Calu3 (cell line): Measurements from ENCODE around the gene MCTS1. TPM values are rescaled to one million over a fixed set of nuclear protein-coding genes. Genes with fewer than 3 reads are reported as not detected.

ENCODE experiments used
- BruUV-seq: library from RNA; stranded (reverse); fragments of 400-500 nt; replicated peaks from 2 replicates; lab custom pipeline; 2021; lab: Mats Ljungman, UMichigan
- CTCF ChIA-PET: fragments of 300-600 bp; sonication (Branson Sonifier 250); formaldehyde crosslinking; loops from one replicate; lab custom pipeline; 2022; ENCODE audit warnings: antibody characterized with exemption; lab: Charles Lee
- DNase-seq: peaks from one replicate; pipeline ENCODE4 v3.0.0; 2022
- H3K27ac Mint-ChIP-seq: one replicate; pipeline ENCODE4 v1.8.0; 2022; ENCODE audit warnings: mixed read lengths; ENCODE audit not compliant: unreplicated experiment
- H3K27me3 Mint-ChIP-seq: one replicate; pipeline ENCODE4 v1.8.0; 2022; ENCODE audit warnings: mixed read lengths; ENCODE audit not compliant: unreplicated experiment
- H3K36me3 Mint-ChIP-seq: one replicate; pipeline ENCODE4 v1.8.0; 2022; ENCODE audit warnings: mild to moderate bottlenecking, moderate library complexity, mixed read lengths; ENCODE audit not compliant: insufficient read depth, unreplicated experiment
- H3K4me1 Mint-ChIP-seq: one replicate; pipeline ENCODE4 v1.8.0; 2022; ENCODE audit warnings: mild to moderate bottlenecking, low read depth, mixed read lengths; ENCODE audit not compliant: unreplicated experiment
- H3K4me3 Mint-ChIP-seq: one replicate; pipeline ENCODE4 v1.8.0; 2022; ENCODE audit warnings: mild to moderate bottlenecking, low read depth, moderate library complexity, mixed read lengths; ENCODE audit not compliant: unreplicated experiment
- H3K9me3 Mint-ChIP-seq: one replicate; pipeline ENCODE4 v1.8.0; 2022; ENCODE audit warnings: low read depth, mixed read lengths; ENCODE audit not compliant: unreplicated experiment
- intact Hi-C: fragments of 100-400 bp; cut with micrococcal nuclease; formaldehyde crosslinking; loops from one replicate; pipeline ENCODE4 v1.10.0; 2022; ENCODE audit not compliant: unreplicated experiment
- total RNA-seq: library from RNA; stranded (reverse); gene quantifications from 2 replicates; pipeline ENCODE4 v1.2.3, GENCODE V29; 2022
- TF ChIP-seq, protein P1 (sequence below): fragments of 200-600 bp; IDR thresholded peaks from one replicate; pipeline ENCODE4 v1.8.0; 2022; ENCODE audit warnings: antibody characterized with exemption; ENCODE audit not compliant: unreplicated experiment

Gene MCTS1
- total RNA-seq, 1 experiment from 2014 or later: 67.7 TPM

DNA sequence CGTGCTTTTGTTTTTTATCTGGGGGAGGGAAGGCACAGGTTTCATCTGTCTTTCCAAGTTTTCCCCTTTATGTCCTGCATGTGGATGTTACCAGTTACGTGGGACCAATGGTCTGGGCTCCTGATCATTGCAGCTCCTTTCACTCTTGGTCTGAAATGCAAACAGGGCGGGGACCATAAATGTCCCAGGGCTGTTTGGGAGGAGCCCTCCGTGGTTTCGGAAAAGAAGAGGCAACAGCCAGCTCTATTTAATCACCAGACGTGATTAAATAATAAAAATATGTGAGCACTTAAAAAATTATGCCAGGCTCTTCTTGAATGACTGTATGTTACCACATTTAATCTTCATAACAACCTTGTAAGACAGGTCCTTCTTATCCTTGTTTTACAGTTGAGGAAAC lies 56.7 kb downstream of the MCTS1 start:
- Mint-ChIP-seq H3K4me3 (no peak overlapping the region), H3K27ac (no peak overlapping the region), H3K9me3 (no peaks in the 10 kb centered on the region), H3K27me3 (no peaks in the 10 kb centered on the region), H3K4me1 (peaks cover 8% of the 10 kb centered on the region), H3K36me3 (no peaks in the 10 kb centered on the region)
- intact Hi-C loops: no loop called here
- no peak for DNase-seq
- CTCF ChIA-PET: interaction anchor here (0.6 kb wide), 1 partner anchor 654 kb away, joined by 3 read pairs; no protein-coding TSS in a partner anchor
- BruUV-seq: no TSS peak
- TF ChIP-seq, protein P1, sequence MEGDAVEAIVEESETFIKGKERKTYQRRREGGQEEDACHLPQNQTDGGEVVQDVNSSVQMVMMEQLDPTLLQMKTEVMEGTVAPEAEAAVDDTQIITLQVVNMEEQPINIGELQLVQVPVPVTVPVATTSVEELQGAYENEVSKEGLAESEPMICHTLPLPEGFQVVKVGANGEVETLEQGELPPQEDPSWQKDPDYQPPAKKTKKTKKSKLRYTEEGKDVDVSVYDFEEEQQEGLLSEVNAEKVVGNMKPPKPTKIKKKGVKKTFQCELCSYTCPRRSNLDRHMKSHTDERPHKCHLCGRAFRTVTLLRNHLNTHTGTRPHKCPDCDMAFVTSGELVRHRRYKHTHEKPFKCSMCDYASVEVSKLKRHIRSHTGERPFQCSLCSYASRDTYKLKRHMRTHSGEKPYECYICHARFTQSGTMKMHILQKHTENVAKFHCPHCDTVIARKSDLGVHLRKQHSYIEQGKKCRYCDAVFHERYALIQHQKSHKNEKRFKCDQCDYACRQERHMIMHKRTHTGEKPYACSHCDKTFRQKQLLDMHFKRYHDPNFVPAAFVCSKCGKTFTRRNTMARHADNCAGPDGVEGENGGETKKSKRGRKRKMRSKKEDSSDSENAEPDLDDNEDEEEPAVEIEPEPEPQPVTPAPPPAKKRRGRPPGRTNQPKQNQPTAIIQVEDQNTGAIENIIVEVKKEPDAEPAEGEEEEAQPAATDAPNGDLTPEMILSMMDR: no peak

Other genes starting within 250 kb of the MCTS1 start
- not detected in 2 replicates for gene ATP1B4, start 242.0 kb upstream of the MCTS1 start, total RNA-seq
- gene LAMP2, start 134.8 kb upstream of the MCTS1 start, total RNA-seq: 120 and 132 TPM in 2 replicates
- gene CUL4B, start 43.1 kb upstream of the MCTS1 start, total RNA-seq: 32.8 and 35.2 TPM in 2 replicates
- 25.0 and 26.8 TPM in 2 replicates for gene C1GALT1C1, start 26.0 kb downstream of the MCTS1 start, total RNA-seq